ENCODE measurements around the gene RAB40B. TPM values are rescaled to one million over a fixed set of nuclear protein-coding genes. Genes with fewer than 3 reads are reported as not detected.

Gene RAB40B
- total RNA-seq, 1 donor from 2014 or later, result 31.9 TPM

DNA sequence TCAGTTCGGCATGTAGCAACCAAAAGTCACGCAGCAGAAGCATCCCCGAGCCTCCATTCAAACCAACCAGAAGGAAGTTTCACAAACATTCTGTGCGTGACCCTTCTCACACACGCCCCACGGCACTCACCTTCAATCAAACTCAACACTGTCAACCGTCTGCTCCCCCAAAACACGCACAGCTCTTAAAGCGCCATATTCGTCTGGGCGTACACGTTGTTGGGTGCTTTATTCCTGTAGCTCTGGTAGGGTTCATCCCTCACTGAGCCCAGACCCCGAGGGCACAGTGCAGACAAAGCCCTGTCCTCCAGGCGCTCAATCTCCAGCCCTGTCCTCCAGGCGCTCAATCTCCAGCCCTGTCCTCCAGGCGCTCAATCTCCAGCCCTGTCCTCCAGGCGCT is 2.2 kb downstream of the RAB40B start:
- intact Hi-C loops (cut with DNase I), result no loop called here

DNA sequence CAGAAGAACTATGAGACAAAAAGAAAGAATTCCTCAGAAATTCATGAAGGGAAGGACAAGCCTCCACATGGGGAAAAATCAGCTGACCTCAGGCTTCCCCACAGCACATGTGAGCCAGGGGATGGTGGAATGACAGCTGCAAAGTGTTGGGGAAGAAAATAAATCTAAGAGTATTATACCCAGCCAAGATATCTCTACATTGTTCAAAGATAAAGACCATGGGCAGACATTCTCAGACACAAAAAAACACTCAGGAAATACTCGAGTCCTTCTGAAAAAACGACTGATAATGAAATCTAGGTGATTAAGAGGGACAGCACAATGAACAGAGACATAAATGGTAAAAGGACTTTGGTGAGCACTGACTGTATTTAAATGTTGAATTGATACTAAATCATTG is 3.9 kb downstream of the RAB40B start:
- intact Hi-C loops (cut with DNase I), result no loop called here
- DNase-seq (ENCODE audit: low spot score), result no peak

More for the DNA sequence above, 2.2 kb downstream of the RAB40B start:
- no peak for DNase-seq (ENCODE audit: low spot score)

DNA sequence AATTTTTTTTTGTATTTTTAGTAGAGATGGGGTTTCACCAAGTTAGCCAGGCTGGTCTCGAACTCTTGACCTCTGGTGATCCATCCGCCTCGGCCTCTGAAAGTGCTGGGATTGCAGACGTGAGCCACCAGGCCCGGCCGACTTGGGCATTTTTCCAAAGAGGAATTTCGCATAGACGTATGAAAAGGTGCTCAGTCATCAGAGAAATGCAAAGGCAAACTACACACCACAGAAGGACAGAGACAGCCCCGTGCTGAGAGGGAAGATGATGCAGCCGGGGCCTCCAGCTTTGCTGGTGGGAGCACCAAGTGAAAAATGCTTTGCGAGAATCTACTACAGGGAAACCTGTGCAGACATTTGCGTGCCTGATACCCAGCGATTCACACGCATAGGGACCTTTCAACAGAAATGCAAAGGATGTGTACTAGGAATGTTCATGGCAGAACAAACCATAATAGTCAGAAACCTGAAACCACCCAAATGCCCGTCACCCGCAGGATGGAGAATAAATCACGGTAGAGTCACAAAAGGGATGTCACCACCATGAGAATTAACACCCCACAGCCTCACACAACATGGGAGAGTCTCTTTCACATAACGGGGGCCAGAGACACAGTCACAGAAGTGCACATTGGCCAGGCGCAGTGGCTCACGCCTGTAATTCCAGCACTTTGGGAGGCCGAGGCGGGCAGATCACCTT is 5.2 kb downstream of the RAB40B start:
- no peak for DNase-seq (ENCODE audit: low spot score)
- intact Hi-C loops (cut with DNase I), result no loop called here

DNA sequence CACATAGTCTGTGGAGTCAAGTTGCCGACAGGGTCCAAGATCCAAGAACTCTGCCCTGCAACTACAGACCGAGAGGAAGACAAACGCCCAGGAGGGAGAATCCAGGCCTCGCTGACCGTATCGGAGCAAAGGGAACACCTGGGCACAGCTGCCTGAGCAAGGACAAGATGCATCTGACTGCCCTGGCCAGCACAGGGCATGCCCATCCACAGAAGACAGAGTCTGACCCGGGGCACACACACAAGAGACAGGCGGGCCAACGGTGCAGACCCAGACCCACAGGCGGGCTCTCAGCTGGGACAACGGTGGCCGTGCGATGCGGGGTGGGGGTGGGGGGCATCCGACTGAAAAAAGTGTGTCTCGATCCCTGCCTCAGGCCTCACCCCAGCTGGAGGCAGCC is 6.2 kb downstream of the RAB40B start:
- intact Hi-C loops (cut with DNase I), result no loop called here
- DNase-seq (ENCODE audit: low spot score), result no peak

DNA sequence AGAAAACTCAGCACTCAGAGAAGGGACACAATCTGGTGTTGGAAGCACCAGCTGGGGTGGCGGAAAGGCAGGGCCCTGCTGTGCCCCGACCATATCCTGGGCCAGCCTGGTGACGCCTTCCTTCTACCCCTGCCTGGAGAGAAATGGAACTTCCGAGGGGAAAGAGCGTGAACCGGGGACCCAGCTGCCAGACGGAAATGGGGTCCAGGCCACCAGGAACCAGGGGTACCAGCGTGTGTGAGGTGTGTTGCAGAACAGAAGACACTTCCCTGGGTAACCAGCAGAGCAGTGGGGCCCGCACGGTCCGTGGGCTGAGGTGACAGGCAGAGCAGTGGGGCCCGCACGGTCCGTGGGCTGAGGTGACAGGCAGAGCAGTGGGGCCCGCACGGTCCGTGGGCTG is 6.8 kb downstream of the RAB40B start:
- intact Hi-C loops (cut with DNase I), result no loop called here
- DNase-seq (ENCODE audit: low spot score), result no peak

DNA sequence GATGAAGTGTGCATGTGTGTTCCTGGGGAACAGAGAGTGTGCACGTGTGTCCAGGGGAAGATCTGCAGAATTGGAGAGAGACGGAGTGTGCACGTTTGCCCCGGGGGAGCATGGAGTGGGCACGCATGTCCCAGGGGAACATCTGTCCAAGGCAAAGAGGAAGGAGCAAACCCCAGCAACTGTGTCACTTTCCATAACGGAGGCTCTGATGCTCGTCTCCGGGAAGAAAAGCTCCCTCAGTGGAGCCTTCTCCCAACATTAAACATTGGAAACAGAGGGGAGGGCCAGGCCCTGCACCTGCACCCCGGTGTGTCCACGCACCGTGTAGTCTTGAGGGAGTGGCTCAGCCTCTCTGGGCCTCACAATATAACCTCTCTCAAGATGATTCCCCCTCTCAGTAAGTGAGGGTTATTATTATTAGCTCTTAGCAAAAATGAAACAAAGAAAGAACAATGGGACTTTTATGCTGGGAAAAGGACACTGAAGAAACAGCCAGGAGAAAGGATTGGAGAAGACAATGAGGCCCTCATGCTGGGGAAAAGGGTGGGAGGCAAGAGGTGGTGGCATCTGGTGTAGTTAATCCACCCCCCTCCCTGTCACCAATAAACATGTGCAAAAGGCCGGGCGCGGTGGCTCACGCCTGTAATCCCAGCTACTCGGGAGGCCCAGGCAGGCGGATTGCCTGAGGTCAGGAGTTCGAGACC is 7.6 kb downstream of the RAB40B start:
- no peak for DNase-seq (ENCODE audit: low spot score)
- intact Hi-C loops (cut with DNase I), result no loop called here

DNA sequence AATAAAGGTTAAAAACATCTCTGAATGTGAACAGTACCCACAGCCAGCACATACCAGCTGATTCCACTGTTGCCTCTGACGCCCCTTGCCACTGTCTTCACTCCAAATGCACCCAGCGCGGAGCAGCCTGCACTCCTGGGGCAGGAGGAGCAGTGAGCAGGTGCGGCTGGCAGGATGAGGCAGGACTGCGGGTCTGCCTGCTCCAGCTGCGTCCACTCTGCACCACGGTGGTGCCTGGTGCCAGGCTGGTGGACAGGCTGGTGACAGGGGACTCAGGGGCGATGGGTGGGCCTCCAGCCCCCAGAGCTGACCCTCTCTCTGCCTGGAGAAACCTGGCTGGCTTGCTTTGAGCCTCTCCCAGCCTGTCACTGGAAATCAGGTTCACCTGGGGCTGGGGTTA is 9.4 kb downstream of the RAB40B start:
- intact Hi-C loops (cut with DNase I), result no loop called here
- DNase-seq (ENCODE audit: low spot score), result no peak

DNA sequence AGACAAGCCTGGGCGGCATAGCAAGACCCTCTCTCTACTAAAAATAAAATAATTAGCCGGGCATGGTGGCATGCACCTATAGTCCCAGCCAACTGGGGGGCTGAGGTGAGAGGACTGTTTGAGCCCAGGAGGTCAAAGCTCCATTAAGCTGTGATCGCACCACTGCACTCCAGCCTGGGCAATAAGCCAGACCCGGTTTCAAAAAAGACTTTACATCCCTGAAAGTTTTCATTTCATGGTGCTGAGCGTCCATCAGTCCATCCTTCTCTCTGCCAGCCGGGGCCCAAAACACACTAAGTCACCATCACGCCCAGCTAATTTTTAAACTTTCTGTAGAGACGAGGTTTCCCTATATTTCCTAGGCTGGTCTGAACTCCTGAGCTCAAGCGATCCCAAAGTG is 10.6 kb downstream of the RAB40B start:
- intact Hi-C loops (cut with DNase I), result no loop called here
- DNase-seq (ENCODE audit: low spot score), result no peak

DNA sequence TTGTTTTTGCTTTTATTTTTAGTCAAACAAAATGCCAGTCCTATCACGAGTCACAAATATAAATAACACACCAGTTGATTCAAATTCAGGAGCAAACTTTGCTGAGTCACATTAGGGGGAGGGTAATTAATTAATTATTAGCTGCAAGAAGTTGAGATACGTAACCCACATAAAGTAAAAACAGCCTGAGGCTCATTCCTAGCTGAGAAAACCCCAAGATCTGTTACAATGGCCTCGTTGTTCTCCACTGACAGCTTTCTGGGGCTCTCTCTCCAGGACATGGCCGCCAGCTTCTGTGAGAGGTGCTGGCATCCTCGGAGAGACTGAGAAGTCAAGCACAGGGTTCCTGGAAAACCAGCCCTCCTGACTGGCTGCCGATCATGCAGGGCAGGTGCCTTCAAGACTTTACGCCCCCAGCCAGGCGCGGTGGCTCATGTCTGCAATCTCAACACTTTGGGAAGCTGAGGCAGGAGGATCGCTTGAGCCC is 11.1 kb downstream of the RAB40B start:
- DNase-seq (ENCODE audit: low spot score), result no peak
- intact Hi-C loops (cut with DNase I), result no loop called here

DNA sequence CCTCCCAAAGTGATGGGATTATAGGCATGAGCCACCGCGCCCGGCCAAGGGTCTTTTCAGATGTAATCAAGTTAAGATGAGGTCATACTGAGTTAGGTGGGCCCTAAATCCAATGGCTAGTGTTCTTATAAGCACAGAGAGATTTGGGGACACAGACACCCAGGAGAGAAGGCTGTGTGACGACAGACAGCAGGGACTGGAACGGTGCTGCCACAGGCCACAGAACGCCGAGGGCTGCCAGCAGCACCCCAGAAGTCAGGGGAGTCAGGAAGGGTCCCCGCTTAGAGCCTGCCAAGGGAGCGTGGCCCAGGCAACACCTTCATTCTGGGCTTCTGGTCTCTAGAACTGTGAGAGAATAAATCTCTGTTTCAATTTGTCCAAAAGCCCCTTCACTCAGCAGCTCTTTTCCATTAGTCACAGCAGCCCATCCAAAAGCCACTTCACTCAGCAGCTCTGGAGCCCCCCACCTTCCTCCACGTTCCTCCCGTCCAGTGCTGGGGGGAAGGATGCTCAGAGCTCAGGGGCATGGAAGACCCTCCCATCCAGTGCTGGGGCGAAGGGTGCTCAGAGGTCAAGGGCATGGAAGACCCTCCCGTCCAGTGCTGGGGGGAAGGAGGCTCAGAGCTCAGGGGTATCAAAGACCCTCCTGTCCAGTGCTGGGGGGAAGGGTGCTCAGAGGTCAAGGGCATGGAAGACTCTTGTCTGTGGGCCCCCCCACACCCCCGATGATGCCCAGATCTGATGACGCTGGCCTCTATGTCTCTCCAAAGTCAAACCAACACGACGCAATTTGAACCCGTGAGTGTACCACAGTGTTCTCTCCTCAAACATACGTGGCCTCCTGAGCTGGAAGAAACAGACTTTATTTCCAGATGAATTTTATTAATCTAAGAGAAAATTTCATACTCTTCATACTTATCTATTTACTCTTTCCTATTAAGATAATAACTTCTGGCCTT is 11.9 kb downstream of the RAB40B start:
- intact Hi-C loops (cut with DNase I), result no loop called here
- no peak for DNase-seq (ENCODE audit: low spot score)

DNA sequence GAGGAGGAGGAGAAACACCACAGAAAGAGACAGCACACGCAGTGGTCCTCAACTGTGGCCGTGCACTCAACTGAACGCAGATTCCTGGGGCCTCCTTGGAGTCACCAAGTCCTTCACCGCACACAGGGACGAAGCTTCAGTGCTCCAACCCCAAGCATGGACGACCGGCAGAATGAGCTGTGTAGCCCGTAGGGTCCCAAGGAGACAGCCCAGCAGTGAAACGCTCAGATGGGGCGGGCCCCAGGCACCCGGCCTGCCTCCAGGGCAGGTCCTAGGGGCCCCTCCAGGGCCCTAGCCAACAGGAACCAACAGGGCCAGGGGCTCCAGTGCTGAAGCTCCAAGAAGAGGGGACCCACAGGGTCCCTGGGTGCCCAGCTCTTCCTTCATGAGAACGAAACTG is 13.2 kb downstream of the RAB40B start:
- intact Hi-C loops (cut with DNase I), result no loop called here
- DNase-seq (ENCODE audit: low spot score), result no peak

DNA sequence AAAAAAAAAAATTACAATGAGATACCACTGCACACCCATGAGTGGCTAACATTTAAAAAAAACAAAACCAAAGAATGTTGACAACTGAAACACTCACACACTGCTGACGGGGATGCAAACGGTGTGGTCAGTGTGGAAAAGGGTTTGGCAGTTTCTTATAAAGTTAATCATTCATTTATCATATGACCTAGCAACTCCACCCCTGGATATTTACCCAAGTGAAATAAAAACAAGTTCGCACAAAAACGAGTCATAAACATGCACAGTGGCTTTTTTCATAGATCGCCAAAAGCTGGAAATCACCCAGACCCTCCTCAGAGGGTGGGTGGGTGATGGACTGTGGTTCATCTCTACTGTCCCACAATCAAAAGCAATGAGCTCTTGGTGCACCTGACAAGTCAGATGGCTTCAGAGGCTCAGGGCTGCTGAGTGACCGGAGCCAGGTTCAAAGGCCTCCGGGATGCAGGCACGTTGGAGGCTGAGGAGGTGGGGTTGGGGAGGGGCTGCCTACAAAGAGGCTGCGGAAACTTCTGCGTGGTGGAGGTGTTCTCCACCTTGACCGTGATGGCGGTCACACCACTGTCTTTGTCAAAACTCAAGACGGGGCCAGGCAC is 14.2 kb downstream of the RAB40B start:
- DNase-seq (ENCODE audit: low spot score), result no peak
- intact Hi-C loops (cut with DNase I), result no loop called here

DNA sequence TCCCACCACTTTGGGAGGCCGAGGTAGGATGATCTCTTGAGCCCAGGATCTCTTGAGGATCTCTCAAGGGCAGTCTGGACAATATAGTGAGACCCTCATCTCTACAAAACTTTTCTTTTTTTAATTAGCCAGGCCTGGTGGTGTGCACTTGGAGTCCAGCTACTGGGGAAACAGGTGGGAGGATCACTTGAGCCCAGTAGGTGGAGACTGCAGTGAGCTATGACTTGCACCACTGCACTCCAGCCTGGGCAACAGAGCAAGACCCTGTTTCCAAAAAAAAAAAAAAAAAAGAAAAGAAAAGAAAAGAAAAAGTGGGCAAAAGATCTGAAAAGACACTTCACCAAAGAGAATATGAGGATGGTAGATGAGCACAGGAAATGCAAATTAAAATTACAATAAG is 15.0 kb downstream of the RAB40B start:
- intact Hi-C loops (cut with DNase I), result no loop called here
- DNase-seq (ENCODE audit: low spot score), result no peak

DNA sequence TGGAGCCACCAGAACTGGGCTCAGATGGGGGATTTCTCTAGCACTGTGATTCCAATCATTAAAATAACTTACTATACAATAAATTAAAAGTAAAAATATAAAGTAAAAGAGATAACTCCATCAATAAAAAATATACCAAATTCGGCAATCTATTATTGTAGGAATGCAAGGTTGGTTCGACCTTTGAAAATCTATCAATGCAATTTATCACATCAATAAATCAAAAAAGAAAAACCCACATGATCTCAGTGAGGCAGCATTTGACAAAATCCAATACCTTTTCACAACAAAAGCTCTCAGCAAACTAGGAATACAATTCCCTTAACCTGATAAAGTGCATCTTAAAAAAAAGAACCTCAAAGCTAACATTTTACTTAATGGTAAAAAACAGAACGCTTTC is 17.0 kb downstream of the RAB40B start:
- intact Hi-C loops (cut with DNase I), result no loop called here
- DNase-seq (ENCODE audit: low spot score), result no peak

DNA sequence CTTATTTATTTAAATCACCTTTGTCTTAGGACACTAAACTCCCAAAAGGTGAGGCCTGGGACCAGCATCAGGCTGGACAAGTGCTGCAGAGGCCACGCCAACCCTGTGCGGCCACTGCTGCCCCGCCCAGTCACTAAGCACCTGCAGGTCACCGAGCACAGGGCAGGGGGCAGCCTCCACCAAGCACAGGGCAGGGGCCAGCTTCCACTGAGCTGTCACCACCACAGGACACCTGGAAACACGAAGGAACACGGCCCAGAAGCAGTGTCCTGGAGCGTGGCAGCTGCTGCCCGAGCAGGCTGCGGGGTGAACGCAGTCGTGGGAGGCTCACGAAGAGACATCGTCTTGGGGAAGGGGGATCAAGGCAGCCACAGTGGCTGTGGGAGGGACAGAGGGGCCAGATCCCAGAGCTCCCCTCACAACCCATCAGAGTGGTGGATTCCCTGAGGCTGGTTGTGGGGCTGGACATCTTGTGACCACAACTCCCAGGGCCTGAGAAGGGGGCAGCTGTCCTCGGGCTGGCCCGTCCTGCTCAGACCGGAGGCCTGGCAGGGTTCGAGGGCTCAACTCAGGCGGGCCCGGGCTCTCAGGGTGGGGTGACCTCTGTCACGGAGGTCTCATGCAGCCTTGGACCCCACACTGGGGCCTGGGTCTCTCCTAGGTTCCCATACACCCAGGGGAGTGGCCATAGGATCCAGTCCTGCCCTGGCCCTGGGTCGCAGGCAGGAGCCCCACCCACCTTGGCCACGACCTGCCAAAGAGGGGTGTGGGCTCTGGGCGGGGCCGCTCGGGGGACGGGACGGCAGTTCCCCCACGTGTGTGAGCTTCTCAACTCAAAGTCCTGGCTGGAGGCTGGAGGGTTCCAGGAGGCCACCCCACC is 18.7 kb downstream of the RAB40B start:
- no peak for DNase-seq (ENCODE audit: low spot score)
- intact Hi-C loops (cut with DNase I), result no loop called here

DNA sequence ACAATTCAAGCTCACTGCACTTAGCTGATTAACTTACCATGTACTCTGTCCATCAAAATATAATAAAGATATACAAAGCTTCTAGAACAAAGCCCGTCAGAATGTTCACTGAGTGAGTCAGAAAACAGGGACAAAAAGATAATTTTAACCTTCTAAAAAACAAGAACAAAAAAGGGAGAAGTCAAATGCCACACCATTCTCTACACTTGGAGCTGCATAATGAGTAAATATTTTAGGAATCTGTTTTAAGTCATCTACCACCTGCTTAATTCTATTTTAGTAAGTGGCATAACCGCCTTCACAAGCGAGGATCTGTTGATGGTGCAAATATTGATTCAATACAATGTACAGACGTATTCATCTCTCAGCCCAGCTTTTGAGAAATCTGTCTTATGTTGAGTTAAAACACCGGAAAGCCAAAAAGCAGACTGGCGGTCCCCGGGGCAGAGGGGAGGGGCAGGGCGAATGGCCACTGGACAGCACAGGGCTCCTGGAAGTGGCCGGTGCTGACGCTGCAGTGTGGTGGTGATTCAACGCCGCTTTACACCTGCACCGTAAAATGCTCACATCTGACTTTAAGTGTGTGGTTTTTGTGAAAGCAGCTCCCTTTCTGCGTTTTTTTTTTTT is 20.1 kb downstream of the RAB40B start:
- intact Hi-C loops (cut with DNase I), result no loop called here
- no peak for DNase-seq (ENCODE audit: low spot score)

DNA sequence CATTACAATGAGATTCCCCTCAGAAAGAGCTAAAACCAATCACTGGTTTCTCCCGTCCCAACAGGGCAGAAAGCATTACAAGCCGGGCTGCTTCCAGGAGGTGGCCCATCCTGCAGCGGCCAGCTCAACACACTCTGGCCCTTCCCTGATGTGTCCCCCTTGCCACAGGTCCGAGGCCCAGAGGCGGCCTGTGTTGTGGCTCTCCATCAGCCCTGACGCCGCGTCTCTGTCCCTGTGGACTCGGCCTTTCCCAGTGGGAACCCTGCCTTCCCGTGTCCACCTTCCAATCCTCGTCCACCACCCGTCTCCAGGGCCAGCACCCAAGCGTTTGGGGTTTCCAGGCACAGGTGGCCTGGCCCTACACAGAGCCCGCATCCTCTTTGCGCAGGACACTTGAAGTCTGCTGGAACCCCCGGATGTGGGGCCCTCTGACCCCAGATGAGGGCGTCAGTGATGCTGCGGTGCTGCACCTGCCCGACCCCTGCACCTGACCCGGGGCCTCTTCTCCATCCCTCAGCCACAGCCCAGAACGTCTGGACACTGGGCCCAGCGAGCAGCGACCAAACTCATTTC is 21.1 kb downstream of the RAB40B start:
- DNase-seq (ENCODE audit: low spot score), result no peak
- intact Hi-C loops (cut with DNase I), result no loop called here
